HepG2 (cell line): ENCODE measurements around the gene CKS2. TPM values are rescaled to one million over a fixed set of nuclear protein-coding genes. Genes with fewer than 3 reads are reported as not detected.

ENCODE experiments used
- ATAC-seq: fragments of 200-7000 bp; cut with Tn5 transposase; 3 replicates; pipeline ENCODE4 v1.9.1; 2020; ENCODE audit warnings: mild to moderate bottlenecking, moderate library complexity
- BruUV-seq: library from RNA; stranded (reverse); fragments of 400-500 nt; replicated peaks from 2 replicates; lab custom pipeline; 2021; lab: Mats Ljungman, UMichigan
- CTCF ChIA-PET: fragments of 300-600 bp; formaldehyde crosslinking; extraction: SDS; loops from one replicate; lab custom pipeline; 2021; ENCODE audit warnings: low total read pairs, inconsistent platforms, low intra/inter-chr PET ratio; lab: Yijun Ruan, JAX
- POLR2A ChIA-PET: fragments of 350-600 bp; sonication (Branson Sonifier 250); formaldehyde crosslinking; loops from one replicate; lab custom pipeline; 2020; ENCODE audit warnings: antibody characterized with exemption, inconsistent platforms; lab: Yijun Ruan, JAX
- DNase-seq: peaks from one replicate; pipeline ENCODE4 v3.0.0-alpha.2; 2015; ENCODE audit warnings: low spot score
- FAIRE-seq: peaks from 3 replicates; lab custom pipeline; 2011; peaks lifted over from hg19 to GRCh38; lab: Jason Lieb, UNC
- H2AFZ ChIP-seq: one replicate; pipeline ENCODE4 v1.6.1; 2011; ENCODE audit warnings: low read length, inconsistent platforms
- H3K27ac ChIP-seq: fragments of 300-600 bp; 3 replicates; pipeline ENCODE4 v1.8.0; 2011; ENCODE audit warnings: mixed run types, mild to moderate bottlenecking, mixed read lengths, low read length, inconsistent platforms; ENCODE audit not compliant: insufficient read depth; ENCODE audit errors: extremely low read length
- H3K27me3 ChIP-seq, 2 experiments: fragments of 200-600 bp in 1 of 2; 2 replicates in 1 of 2; 3 replicates in 1 of 2; pipeline versions ENCODE4 v1.6.0 to v1.8.0; 2011; ENCODE audit warnings: low read length in 2 of 2, mild to moderate bottlenecking in 2 of 2, moderate library complexity in 2 of 2, inconsistent platforms in 1 of 2; ENCODE audit not compliant: insufficient read depth in 2 of 2, control insufficient read depth in 1 of 2
- H3K36me3 ChIP-seq, 2 experiments: fragments of 200-600 bp in 1 of 2; replicated peaks in 1 of 2; 2 replicates in 1 of 2; 3 replicates in 1 of 2; pipeline versions ENCODE4 v1.5.1 to v1.8.0; 2011; ENCODE audit warnings: low read length in 2 of 2, inconsistent platforms in 1 of 2; ENCODE audit not compliant: insufficient read depth in 2 of 2, control insufficient read depth in 1 of 2
- H3K4me1 ChIP-seq: 2 replicates; pipeline ENCODE4 v1.5.1; 2012; ENCODE audit warnings: low read length, inconsistent platforms; ENCODE audit not compliant: insufficient read depth
- H3K4me2 ChIP-seq: 2 replicates; pipeline ENCODE4 v1.6.0; 2011; ENCODE audit warnings: low read depth, low read length, inconsistent platforms
- H3K4me3 ChIP-seq, 3 experiments: fragments of 200-600 bp in 1 of 3; sonication (generic), shearing (Covaris generic) in 1 of 3; replicated peaks in 1 of 3; 2 replicates each; pipeline ENCODE4 v1.5.1; 2011 to 2016; ENCODE audit warnings: low read length in 3 of 3, inconsistent platforms in 2 of 3, low read depth in 2 of 3, mild to moderate bottlenecking in 2 of 3, control low read depth in 1 of 3, mixed read lengths in 1 of 3; ENCODE audit not compliant: insufficient read depth in 1 of 3
- H3K79me2 ChIP-seq: one replicate; pipeline ENCODE4 v1.6.1; 2011; ENCODE audit warnings: low read length, inconsistent platforms; ENCODE audit not compliant: insufficient read depth
- H3K9ac ChIP-seq: 2 replicates; pipeline ENCODE4 v1.6.0; 2011; ENCODE audit warnings: mild to moderate bottlenecking, low read depth, low read length, inconsistent platforms; ENCODE audit not compliant: insufficient read depth
- H3K9me3 ChIP-seq: 2 replicates; pipeline ENCODE4 v1.5.1; 2012; ENCODE audit warnings: mild to moderate bottlenecking, low read length
- H4K20me1 ChIP-seq: 2 replicates; pipeline ENCODE4 v1.6.0; 2011; ENCODE audit warnings: inconsistent platforms, mild to moderate bottlenecking, low read length, moderate library complexity; ENCODE audit not compliant: insufficient read depth
- FUBP1 ChIP-seq: sonication (generic); formaldehyde crosslinking; IDR thresholded peaks from 2 replicates; pipeline ENCODE4 v1.5.1; 2020; ENCODE audit warnings: missing genetic modification reagents, mild to moderate bottlenecking, borderline replicate concordance
- HNF4A ChIP-seq: sonication (generic); formaldehyde crosslinking; IDR thresholded peaks from 2 replicates; pipeline ENCODE4 v1.4.0; 2020; ENCODE audit warnings: missing genetic modification reagents
- KLF11 ChIP-seq: IDR thresholded peaks from 2 replicates; pipeline ENCODE4 v1.6.1; 2016; ENCODE audit warnings: missing compliant biosample characterization
- RFX5 ChIP-seq: IDR thresholded peaks from 2 replicates; pipeline ENCODE4 v1.6.1; 2011; ENCODE audit warnings: low read depth, low read length, improper control_type of control experiment
- RFXAP ChIP-seq: sonication (generic); formaldehyde crosslinking; IDR thresholded peaks from 2 replicates; pipeline ENCODE4 v1.4.0; 2020; ENCODE audit warnings: missing genetic modification reagents, borderline replicate concordance
- SRF ChIP-seq: IDR thresholded peaks from 2 replicates; pipeline ENCODE4 v1.6.1; 2011; ENCODE audit warnings: mild to moderate bottlenecking, low read depth, low read length, moderate library complexity
- ZNF629 ChIP-seq: sonication (generic); formaldehyde crosslinking; conservative IDR thresholded peaks from 2 replicates; pipeline ENCODE4 v1.5.0; 2020; ENCODE audit warnings: missing genetic modification reagents
- ZNF800 ChIP-seq: sonication (generic); formaldehyde crosslinking; IDR thresholded peaks from 2 replicates; pipeline ENCODE4 v1.4.0; 2020; ENCODE audit warnings: missing genetic modification reagents
- WGBS: methylation state at CpG from one replicate; pipeline ENCODE4 v1.1.6; 2017; ENCODE audit warnings: low lambda C conversion rate; 5-methylcytosine and 5-hydroxymethylcytosine counted together
- in situ Hi-C: cut with HindIII; loops from 2 replicates; pipeline ENCODE4 v1.10.0; 2017; ENCODE audit warnings: low pct_unique_long_range_greater_than_20kb; ENCODE audit not compliant: extremely low pct_ligation_motif_present
- intact Hi-C: fragments of 100-400 bp; cut with micrococcal nuclease; formaldehyde crosslinking; loops from one replicate; pipeline ENCODE4 v1.10.0; 2022; ENCODE audit not compliant: unreplicated experiment
- polyA plus RNA-seq, 8 experiments: library from polyadenylated mRNA; depleted of rRNA in 3 of 8; stranded (reverse) in 7 of 8; unstranded in 1 of 8; fragments of >200 nt; fragmentation: Illumina TruSeq in 4 of 8; extraction: Trizol in 4 of 8; gene quantifications; 2 replicates each; pipeline versions ENCODE4 v1.2.1 to v1.2.3, GENCODE V29; 2011 to 2016; ENCODE audit warnings: low read depth in 4 of 8, missing spikeins in 1 of 8, mixed read lengths in 1 of 8; ENCODE audit not compliant: insufficient read depth in 1 of 8
- total RNA-seq, 5 experiments: library from RNA; depleted of rRNA; stranded (reverse); fragments of >200 nt; fragmentation: Illumina TruSeq; extraction: Trizol; gene quantifications; 2 replicates each; pipeline ENCODE4 v1.2.3, GENCODE V29; 2016; ENCODE audit warnings: low read depth in 1 of 5
- TF ChIP-seq, protein P1 (sequence below): sonication (generic); formaldehyde crosslinking; IDR thresholded peaks from 2 replicates; pipeline ENCODE4 v1.4.0; 2020; ENCODE audit warnings: missing genetic modification reagents
- TF ChIP-seq, protein P2 (sequence below): IDR thresholded peaks from 2 replicates; pipeline ENCODE4 v1.6.1; 2012; ENCODE audit warnings: low read length, improper control_type of control experiment

The CKS2 gene
- total and polyA plus RNA-seq, 2 of the 13 experiments (the other 11 are each of a cell fraction or from before 2014, with no cell fraction given): 251 to 317 TPM

DNA sequence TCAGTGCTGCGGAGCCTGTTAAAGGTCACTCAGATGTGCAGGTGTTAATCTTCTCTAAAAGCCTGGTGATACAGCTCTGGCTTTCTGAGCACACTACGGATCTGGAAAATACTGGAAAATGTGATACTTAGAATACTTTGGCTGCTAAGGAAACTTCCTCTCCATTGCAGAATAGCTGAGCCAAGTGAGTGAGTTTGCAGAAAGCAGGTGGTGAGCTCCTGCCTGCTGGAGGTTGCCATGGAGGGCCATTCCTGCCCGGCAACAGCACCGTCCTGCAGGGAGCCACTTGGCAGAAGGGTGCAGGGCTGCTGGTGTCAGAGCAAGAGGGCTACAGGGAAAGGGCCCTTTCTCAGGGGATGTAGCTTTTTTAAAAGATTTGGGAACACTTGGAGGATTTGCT, 48.0 kb downstream of the CKS2 start:
- no peak overlapping the region for H3K27ac ChIP-seq
- intact Hi-C loops (loop anchor here (5.0 kb wide), 1 partner anchor 198 kb away; no protein-coding TSS in a partner anchor), in situ Hi-C loops (no loop called here)
- no peaks in the 10 kb centered on the region for H3K79me2 ChIP-seq
- ChIA-PET POLR2A (interaction anchor here (2.8 kb wide), 1 partner anchor 41 kb away, joined by 17 read pairs; the partner anchor contains the start of gene SECISBP2), CTCF (no interaction called here)
- no peak overlapping the region for H3K4me2 ChIP-seq
- FAIRE-seq (no peak), DNase-seq (no peak), ATAC-seq (no peak)
- H3K4me3 ChIP-seq: no peak overlapping the region
- TSS peak; percentile 35 for BruUV-seq
- H3K4me1 ChIP-seq: peaks cover 71% of the 10 kb centered on the region
- peaks cover 13 to 50% of the 10 kb centered on the region in 2 experiments for H3K36me3 ChIP-seq
- H3K9ac ChIP-seq: no peak overlapping the region
- TF ChIP-seq ZNF800 (CRISPR knock-in tag): no peak
- TF ChIP-seq, protein P1, sequence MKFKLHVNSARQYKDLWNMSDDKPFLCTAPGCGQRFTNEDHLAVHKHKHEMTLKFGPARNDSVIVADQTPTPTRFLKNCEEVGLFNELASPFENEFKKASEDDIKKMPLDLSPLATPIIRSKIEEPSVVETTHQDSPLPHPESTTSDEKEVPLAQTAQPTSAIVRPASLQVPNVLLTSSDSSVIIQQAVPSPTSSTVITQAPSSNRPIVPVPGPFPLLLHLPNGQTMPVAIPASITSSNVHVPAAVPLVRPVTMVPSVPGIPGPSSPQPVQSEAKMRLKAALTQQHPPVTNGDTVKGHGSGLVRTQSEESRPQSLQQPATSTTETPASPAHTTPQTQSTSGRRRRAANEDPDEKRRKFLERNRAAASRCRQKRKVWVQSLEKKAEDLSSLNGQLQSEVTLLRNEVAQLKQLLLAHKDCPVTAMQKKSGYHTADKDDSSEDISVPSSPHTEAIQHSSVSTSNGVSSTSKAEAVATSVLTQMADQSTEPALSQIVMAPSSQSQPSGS (CRISPR knock-in tag): no peak
- TF ChIP-seq KLF11 (CRISPR knock-in tag): no peak
- TF ChIP-seq, protein P2, sequence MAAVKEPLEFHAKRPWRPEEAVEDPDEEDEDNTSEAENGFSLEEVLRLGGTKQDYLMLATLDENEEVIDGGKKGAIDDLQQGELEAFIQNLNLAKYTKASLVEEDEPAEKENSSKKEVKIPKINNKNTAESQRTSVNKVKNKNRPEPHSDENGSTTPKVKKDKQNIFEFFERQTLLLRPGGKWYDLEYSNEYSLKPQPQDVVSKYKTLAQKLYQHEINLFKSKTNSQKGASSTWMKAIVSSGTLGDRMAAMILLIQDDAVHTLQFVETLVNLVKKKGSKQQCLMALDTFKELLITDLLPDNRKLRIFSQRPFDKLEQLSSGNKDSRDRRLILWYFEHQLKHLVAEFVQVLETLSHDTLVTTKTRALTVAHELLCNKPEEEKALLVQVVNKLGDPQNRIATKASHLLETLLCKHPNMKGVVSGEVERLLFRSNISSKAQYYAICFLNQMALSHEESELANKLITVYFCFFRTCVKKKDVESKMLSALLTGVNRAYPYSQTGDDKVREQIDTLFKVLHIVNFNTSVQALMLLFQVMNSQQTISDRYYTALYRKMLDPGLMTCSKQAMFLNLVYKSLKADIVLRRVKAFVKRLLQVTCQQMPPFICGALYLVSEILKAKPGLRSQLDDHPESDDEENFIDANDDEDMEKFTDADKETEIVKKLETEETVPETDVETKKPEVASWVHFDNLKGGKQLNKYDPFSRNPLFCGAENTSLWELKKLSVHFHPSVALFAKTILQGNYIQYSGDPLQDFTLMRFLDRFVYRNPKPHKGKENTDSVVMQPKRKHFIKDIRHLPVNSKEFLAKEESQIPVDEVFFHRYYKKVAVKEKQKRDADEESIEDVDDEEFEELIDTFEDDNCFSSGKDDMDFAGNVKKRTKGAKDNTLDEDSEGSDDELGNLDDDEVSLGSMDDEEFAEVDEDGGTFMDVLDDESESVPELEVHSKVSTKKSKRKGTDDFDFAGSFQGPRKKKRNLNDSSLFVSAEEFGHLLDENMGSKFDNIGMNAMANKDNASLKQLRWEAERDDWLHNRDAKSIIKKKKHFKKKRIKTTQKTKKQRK: no peak
- TF ChIP-seq SRF: no peak
- no peak for TF ChIP-seq HNF4A
- TF ChIP-seq FUBP1 (CRISPR knock-in tag): no peak
- peak; percentile 65; the same call in 1 of the 2 replicates for TF ChIP-seq RFXAP (CRISPR knock-in tag)
- TF ChIP-seq ZNF629: no peak
- TF ChIP-seq RFX5: peak; percentile 96
- no peaks in the 10 kb centered on the region for H3K9me3 ChIP-seq
- no peak overlapping the region for H2AFZ ChIP-seq
- WGBS: 100% methylated on average over 4 of the region's 4 CpGs
- no peaks in the 10 kb centered on the region for H3K27me3 ChIP-seq
- no peaks in the 10 kb centered on the region for H4K20me1 ChIP-seq
